Activated CD8-positive, alpha-beta memory T cell treated with anti-CD3 and anti-CD28 coated beads, Interleukin-2, amount 50 U/mL, for 1 hour (primary cell): ENCODE measurements around the gene CDC42BPG.

ENCODE experiments used
- DNase-seq: peaks from one replicate; pipeline ENCODE4 v3.0.0-alpha.2; 2020; ENCODE audit errors: extremely low read depth

CDC42BPG gene

GRCh38 chr11:64844330-64845128, at the start of gene CDC42BPG:
Gene CDC42BPG, minus strand, starts transcription at chr11:64844653. Its CDS starts 84 bp downstream, at chr11:64844569.
- no peak for DNase-seq

- no peak for DNase-seq
Measured at GRCh38 chr11:64893194-64894069, 49.0 kb upstream of the CDC42BPG start.

- DNase-seq: no peak
Measured at GRCh38 chr11:64892838-64893193, 48.4 kb upstream of the CDC42BPG start.

- DNase-seq: no peak
Measured at GRCh38 chr11:64892411-64892831, 48.0 kb upstream of the CDC42BPG start.

- DNase-seq: no peak
Measured at GRCh38 chr11:64891880-64892279, 47.4 kb upstream of the CDC42BPG start.

GRCh38 chr11:64891215-64891848, 46.9 kb upstream of the CDC42BPG start:
- no peak for DNase-seq

GRCh38 chr11:64890522-64890939, 46.1 kb upstream of the CDC42BPG start:
- no peak for DNase-seq

- DNase-seq: no peak
Measured at GRCh38 chr11:64888729-64889511, 44.5 kb upstream of the CDC42BPG start.

GRCh38 chr11:64888406-64888728, 43.9 kb upstream of the CDC42BPG start:
- no peak for DNase-seq

GRCh38 chr11:64887757-64888405, 43.4 kb upstream of the CDC42BPG start:
- DNase-seq: no peak

GRCh38 chr11:64887234-64887756, 42.8 kb upstream of the CDC42BPG start:
- DNase-seq: no peak

- DNase-seq: no peak
Measured at GRCh38 chr11:64885367-64886286, 41.2 kb upstream of the CDC42BPG start.

- no peak for DNase-seq
Measured at GRCh38 chr11:64884019-64884418, 39.6 kb upstream of the CDC42BPG start.

GRCh38 chr11:64883575-64883974, 39.1 kb upstream of the CDC42BPG start:
- no peak for DNase-seq

- no peak for DNase-seq
Measured at GRCh38 chr11:64882243-64882642, 37.8 kb upstream of the CDC42BPG start.

- DNase-seq: no peak
Measured at GRCh38 chr11:64881476-64881875, 37.0 kb upstream of the CDC42BPG start.

GRCh38 chr11:64880240-64881001, 36.0 kb upstream of the CDC42BPG start:
- no peak for DNase-seq

- no peak for DNase-seq
Measured at GRCh38 chr11:64879244-64879900, 34.9 kb upstream of the CDC42BPG start.
